Measurements from ENCODE around the gene SSBP4.
"Not testable (repeated sequence)": the region's sequence is repeated elsewhere in the genome, so short reads cannot be mapped to it uniquely, and the experiment has no call there.

SSBP4 gene

DNA sequence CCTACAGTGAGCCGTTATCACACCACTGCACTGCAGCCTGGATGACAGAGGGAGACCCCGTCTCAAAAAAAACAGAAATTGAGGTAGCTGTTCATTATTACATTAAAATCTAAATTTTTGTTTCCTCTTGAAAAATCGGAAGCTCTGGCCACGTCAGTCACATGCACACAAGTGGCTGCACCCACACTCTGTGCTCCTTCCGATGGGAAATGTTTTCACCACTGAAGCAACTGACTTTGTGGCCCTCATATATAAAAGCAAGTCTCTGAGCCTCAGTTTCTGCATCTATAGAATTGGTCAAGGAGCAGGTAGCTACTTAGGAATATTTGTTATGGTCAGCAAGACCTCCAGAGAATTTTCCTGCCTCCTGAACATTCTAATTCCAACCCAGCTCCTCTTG lies 26.3 kb upstream of the SSBP4 start:
- in situ Hi-C loops (cut with MboI; ENCODE audit: low sequenced_read_pairs), result no loop called here

DNA sequence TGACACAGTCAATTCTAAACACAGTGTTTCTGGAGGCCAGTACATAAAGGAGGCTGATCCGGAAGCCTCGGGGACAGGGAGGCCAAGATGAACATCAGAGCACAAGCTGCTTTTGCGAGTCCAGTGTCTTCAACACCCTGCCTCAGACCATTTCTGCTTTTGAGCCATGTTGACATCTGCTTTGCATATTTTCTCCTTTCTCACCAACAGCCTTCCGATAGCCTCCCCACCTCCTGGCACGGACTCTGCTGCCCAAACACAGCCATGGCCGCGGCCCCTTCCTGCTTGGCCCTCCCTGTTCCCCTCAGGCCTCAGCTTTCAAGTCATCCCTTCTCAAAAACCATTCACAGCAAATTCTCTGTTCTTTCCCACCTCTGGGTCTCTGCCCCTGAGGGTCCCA lies 25.4 kb upstream of the SSBP4 start:
- in situ Hi-C loops (cut with MboI; ENCODE audit: low sequenced_read_pairs), result no loop called here

DNA sequence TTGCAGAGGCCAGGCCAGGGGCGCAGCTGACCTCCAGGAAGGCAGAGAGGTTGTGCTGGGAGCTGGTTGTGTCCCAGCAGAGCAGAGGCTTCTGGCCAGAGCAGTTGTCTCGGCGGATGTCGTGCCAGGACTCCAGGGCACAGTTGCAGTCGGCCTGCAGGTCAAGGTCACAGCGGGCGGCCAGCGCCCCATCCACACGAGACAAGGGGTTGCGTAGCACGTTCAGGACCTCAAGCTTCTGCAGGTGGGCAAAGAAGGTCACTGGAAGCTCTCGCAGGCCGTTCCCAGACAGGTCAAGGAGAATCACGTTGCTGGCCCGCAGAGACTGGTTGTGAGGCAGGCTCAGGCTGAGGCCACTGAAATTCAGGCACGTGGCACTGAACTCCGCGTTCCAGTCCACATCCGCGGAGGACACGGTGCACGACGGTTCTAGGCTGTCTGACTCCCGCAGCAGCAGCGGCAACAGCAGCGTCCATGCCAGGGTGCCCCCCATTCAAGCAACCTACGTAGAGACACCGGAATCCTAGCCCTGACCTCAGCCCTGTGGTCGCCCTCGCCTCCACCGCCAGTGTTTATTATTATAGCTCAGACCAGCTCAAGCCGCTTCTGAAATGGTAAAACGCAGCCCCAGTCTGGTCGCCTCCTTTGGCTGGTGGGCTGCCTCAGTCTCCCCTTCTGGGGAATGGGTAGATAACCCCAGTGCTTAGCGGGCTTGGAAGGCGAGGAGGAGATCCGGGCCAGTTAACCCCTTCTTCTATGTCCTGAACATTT lies 22.5 kb upstream of the SSBP4 start:
- in situ Hi-C loops (cut with MboI; ENCODE audit: low sequenced_read_pairs), result no loop called here

DNA sequence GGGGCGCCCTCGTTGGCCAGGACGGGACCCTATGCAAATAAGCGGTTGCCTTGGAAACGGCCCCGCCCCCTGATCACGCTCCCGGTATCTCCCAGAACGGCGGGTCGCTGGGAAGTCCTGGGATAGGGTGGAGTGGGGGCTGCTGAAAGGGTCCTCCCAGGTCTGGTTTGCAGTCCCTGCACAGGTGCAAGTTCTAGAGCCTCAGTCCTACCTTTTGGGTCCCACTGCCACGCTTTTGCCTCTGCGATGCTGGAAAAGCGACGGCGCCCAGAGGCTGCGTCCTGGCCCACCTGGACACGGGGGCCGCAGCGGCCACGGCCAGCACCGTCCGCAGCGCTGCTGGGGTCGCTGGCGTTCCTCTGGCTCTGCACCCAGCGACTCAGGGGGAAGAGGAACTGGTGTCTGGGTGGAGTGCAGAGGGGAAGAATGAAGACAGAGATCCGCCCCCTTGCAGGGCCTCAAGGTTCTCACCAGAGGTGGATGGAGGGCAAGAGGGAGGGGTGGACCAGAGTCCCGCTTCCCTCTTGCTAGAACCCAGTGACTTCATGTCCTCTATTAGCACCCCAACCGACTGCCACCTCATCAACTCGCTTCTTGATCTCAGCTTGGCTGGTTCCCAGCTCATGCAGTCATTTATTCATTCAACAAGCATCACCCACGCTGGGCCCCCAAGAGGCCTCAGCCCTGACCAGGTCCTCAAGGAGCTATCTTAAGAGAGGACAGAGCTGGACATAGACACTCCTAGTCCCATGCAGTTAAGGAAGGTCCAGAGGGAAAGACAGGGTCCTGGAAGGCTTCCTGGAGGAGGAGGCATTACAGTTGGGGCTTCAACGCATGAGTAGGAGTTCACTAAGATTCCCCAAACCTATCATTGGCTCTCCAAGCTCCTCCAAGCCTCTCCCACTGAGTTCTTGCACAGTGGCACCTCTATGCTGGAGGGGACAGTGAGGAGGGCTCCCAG lies 21.7 kb upstream of the SSBP4 start, which contains the start of gene LRRC25:
Gene LRRC25 (minus strand): TSS at position 381 of the 961 bp plus-strand sequence. CDS start 659 bp downstream, outside the sequence.
- in situ Hi-C loops (cut with MboI; ENCODE audit: low sequenced_read_pairs), result no loop called here

DNA sequence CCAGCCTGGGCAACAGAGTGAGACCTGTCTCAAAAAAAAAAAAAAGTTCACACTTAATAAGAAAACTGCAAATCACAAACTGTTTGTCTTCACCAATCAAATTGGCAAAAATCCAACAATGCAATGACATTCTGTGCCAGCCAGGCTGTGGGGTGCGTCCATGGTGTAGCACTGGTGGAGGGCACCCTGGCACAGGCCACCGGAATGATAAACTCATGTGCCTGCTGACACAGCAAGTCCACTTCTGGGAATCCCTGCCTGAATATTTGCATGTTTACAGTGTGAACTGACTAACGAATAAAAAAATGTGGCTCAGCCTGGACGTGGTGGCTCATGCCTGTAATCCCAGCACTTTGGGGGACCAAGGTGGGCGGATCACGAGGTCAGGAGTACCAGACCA lies 20.2 kb upstream of the SSBP4 start:
- in situ Hi-C loops (cut with MboI; ENCODE audit: low sequenced_read_pairs), result no loop called here

DNA sequence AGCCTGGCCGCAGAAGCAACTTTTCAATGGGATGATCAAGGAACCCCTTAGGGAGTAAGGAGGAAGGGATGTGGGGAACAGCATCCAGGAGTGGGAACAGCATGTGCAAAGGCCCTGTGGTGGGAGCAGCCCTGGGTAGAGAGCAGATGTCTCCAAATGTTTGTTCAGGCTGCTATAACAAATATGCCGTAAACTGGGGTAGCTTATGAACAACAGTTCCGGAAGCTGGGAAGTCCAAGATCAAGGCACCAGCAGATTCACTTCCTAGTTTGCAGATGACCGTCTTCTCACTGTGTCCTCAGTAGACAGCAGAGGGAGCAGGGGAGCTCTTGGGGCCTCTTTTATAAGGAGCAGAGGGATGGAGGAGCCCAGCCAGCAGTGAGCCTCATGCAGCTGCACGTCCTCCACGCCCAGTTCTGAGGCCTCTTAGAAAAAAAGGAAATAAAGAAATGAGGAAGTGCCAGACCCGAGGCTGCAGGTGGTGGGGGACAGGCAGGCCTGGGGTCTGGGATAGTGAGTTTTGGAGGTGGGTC lies 17.6 kb upstream of the SSBP4 start:
- in situ Hi-C loops (cut with MboI; ENCODE audit: low sequenced_read_pairs), result no loop called here

DNA sequence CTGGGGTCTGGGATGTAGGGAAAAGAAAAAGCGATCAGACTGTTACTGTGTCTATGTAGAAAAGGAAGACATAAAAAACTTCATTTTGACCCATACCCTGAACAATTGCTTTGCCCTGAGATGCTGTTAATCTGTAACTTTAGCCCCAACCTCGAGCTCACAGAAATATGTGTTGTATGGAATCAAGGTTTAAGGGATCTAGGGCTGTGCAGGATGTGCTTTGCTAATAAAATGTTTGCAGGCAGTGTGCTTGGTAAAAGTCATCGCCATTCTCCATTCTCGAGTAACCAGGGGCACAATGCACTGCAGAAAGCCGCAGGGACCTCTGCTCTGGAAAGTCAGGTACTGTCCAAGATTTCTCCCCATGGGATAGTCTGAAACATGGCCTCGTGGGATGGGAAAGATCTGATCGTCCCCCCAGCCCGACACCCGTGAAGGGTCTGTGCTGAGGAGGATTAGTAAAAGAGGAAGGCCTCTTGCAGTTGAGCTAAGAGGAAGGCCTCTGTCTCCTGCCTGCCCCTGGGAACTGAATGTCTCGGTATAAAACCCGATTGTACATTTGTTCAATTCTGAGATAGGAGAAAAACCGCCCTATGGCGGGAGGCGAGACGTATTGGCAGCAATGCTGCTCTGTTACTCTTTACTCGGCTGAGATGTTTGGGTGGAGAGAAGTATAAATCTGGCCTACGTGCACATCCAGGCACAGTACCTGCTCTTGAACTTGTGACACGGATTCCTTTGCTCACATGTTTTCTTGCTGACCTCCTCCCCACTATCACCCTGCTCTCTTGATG lies 16.5 kb upstream of the SSBP4 start:
- in situ Hi-C loops (cut with MboI; ENCODE audit: low sequenced_read_pairs), result not testable (repeated sequence)

DNA sequence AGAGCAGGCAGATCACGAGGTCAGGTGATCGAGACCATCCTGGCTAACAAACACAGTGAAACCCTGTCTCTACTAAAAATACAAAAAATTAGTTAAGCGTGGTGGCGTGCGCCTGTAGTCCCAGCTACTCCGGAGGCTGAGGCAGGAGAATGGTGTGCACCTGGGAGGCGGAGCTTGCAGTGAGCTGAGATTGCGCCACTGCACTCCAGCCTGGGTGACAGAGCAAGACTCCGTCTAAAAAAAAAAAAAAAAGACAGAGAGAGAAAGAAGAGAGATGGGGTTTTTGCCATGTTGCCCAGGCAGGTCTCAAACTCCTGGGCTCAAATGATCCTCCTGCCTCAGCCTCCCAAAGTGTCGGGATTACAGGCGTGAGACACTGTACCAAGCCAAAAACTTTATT lies 13.4 kb upstream of the SSBP4 start:
- in situ Hi-C loops (cut with MboI; ENCODE audit: low sequenced_read_pairs), result not testable (repeated sequence)

DNA sequence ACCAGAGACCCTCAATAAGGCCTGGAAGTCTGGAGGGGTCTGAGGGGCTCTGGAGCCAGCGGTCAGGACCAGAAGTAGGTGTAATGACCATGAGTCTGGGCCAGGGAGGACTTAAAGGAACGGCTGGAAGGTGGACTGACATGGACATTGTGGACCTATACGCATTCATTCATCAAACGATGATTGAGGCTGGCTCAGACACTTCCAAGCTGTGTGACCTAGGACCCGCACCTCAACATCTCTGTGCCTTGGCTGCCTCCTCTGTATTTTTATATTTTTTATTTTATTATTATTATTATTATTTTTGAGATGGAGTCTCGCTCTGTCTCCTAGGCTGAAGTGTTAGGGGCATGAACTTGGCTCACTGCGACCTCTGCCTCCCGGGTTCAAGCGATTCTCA lies 12.4 kb upstream of the SSBP4 start:
- in situ Hi-C loops (cut with MboI; ENCODE audit: low sequenced_read_pairs), result no loop called here

DNA sequence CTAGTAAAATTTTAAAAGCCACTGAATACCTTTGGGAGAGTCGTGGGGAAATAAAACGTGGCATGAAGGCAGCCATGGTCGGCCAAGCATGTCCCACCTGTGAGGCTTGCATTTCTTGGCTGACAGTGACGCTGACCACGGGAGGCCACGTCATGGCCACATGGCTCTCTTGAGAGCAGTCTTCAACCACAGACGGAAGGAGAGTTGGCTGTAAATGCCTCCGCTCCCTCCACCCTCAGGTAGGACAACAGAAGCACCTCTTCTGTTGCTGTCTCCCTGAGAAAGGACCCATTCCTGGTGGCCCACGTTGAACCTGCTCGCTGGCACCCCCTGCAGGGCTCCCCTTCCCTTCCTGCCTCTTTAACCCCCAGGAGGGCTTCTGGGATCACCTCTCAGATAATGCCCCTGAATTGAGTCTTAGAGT lies 11.1 kb upstream of the SSBP4 start:
- in situ Hi-C loops (cut with MboI; ENCODE audit: low sequenced_read_pairs), result no loop called here

DNA sequence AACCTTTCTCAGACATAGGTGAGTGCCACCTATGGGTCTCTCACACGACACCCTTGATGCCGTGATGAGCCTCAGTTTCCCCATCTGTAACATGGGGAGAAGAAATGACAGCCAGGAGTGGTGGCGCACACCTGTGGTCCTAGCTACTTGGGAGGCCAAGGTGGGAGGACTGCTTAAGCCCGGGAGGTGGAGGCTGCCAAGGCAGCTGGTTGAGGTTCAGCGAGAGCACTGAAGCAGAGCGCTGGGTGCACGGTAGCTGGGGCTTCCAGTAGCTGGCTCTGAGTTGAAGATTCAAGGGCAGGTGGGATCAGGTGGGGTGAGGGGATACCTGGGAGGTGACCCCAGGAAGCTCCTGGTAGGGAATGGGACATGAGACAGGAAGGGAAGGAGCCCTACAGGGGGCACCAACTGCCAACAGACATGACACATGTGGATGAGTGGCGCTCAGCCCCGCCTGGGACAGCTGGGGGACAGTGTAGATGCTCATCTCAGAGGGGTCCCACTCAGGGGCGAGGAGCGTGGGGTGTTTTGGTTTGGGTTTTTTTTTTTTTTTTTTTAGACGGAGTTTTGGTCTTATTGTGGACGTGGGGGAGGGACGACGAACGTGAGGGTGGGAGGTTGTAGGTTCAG lies 6.5 kb upstream of the SSBP4 start:
- in situ Hi-C loops (cut with MboI; ENCODE audit: low sequenced_read_pairs), result no loop called here

DNA sequence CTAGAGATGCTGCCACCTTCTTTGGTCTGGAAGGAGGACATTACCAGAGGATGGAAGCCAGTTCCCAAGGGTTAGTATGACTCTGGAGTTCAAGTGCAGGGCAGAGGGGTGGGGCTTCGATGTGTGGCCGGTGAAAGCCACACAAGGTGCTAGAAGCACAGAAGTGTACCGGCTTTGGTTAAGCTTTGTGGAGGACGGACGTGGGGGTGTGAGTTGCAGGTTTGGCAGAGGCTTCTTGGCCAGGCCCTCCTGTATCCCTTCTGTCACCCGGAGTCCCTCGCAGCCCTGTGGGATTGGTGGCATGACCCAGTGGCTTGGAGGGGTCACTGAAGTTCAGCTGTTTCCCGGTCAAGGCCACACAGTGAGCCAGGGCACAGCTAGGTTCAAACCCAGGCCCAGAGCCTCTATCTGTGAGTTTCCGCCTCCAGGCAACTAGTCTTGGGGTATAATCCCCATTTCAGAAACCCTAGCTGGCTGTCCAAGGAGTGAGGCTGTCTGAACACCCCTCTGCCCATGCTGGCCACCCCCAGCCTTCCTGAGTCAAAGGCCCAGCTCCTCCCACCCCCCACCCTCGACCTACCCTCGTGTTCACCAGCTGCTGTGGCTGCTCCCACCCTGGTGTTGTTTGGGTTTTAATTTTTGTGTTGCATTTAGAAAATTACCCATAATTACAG lies 4.6 kb upstream of the SSBP4 start:
- in situ Hi-C loops (cut with MboI; ENCODE audit: low sequenced_read_pairs), result no loop called here

DNA sequence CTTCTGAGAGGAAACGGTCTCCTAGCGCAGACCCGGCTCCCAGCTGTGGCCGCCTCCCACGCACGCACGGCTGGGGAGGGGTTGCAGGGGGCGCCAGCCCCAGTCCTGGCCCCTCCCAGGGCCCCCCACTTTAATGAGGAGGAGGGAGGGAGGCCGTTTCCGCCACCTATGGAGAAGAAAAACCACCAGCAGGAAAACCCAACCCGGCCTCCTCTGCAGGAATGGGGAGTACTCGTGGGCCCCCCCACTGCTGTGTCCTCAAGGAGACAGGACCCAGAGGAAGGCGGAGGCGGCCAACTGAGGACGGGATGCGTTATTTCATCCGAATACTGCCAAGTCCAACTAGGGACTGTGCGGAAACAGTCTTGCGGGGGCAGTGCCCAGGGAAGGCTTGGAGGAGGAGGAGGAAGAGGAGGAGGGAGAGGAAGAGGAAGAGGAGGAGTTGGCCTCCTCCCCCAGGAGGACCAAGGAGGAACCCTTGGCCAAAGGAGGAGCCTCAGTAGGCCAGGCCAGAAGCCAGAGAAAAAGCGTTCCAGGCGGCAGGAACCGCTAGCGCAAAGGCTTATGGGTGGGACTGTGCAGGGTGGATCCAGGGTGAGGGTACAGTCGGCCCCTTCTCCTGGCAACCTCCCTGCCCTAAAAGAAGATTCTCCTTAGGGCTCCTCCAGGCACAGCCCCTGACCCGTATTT lies 3.9 kb upstream of the SSBP4 start:
- in situ Hi-C loops (cut with MboI; ENCODE audit: low sequenced_read_pairs), result no loop called here

DNA sequence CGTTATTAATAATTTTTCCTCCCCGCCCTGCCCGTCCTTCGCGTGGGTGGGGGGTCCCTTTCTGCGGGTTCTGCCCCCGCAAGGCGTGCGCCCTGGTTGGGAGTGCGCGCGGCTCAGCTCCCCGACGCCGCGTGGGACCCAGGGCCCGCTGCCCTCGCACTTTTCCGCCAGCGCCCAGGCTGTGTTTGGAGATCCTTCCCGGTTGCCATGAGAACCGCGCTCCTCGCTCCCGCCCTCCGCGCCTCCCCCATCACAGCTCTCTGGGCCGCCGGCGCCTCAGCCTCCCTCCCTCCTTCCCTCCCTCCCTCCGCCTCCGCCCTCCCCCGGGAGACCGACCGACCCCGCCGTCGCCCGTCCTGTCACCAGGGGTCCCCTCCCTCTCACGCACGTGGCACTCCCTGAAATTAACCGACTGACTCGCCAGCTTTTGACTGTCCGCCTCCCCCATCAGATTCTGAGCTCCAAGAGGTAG lies 2.4 kb upstream of the SSBP4 start:
- in situ Hi-C loops (cut with MboI; ENCODE audit: low sequenced_read_pairs), result no loop called here

DNA sequence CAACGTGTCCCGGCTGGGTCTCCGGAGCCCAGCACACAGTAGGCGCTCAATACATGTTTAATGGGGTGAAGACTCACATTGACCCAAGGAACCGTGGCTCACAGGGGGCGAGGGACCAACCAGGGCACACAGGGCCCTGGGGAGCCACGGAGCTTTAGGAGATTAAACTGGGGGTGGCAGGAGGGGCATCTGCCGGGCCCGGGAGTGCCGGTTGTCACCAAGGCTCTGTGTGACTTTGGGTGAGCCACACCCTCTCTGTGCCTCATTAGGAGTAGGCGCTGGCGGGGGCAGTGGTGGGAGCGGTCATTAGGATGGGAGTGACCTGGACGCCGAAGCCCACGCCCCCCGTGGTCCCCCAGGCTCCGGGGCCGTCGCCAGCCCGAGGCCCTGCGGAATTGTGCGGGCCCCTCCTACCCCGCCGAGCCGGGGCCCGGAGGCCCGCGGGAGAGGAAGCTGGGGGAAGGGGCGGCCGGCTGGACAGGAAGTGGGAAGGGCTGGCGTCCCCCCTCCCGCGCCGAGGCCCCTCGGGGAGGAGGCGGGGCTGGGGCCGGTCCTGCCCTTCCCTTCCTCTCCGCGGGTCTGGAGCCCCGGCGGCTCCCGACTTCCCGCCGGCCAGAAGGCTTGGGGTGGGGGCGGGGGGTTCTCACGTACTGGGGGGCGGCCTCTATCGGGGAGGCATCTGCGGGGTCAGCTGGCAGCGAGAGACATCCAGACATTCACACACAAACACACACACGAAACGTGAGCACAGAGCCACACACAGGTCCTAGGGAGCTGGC lies 1.8 kb upstream of the SSBP4 start:
- in situ Hi-C loops (cut with MboI; ENCODE audit: low sequenced_read_pairs), result no loop called here

DNA sequence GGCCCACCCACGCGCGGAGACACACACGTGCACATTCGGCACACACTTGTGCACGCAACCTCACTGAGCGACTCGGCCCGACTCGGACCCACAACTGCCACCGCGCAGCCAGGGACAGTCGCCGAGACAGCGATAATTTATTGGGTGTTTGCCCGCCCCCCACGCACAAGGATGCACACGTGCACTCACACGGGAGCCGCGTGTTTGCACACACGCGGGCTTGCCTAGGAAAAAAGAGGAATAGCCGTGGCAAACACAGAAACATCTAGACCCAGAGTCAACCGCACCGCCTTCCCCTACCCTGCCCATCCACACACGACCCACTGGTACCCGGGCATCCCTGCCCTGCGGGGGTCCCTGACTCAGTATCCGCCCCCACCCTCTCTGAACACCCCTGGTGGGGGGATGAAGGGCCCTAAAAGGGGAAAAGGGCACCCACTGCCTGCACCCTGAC lies 1.1 kb upstream of the SSBP4 start:
- in situ Hi-C loops (cut with MboI; ENCODE audit: low sequenced_read_pairs), result no loop called here

DNA sequence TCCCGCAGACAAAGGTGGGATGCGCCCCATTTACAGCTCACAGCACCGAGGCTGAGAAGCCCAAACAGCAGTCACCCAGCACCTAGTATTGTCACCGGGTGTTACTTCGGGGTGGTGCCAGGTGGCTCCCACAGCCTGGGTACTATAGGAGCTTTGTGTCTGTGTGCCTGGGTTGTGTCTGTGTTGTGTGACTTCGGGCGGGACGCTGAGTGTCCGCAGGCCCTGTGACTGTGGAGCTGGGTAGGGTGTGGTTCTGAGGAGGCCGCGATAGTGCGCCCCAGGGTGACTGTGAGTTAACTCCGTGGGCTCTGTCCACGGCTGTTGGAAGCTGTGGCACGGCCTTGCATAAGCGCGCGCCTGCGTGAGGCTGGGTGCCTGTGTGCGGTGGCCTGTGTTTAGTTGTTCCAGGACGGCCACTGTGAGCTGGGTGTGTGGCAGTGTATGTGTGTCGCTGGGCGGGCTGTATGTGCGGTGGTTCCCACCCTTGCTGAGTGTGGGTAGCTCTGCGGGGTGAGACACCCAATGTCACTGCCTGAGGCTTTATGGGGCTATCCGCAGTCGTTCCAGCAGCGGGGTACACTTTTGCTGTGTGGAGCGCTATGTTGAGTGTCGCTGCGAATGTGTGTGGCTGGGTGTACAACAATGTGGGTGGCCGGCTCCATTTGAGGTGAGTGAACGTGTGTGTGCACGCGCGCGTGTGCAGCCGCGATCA lies 559 bp upstream of the SSBP4 start:
- in situ Hi-C loops (cut with MboI; ENCODE audit: low sequenced_read_pairs), result no loop called here

All from HL-60/S4 treated with phorbol 12-myristate 13-acetate at 8.2 ng/mL for 4 days and 3 days (cell line).